Amniotic epithelial cell (primary cell): ENCODE measurements around the gene SHTN1.
A peak's percentile ranks its signal among the peaks of the same experiment; 100 is the strongest.

Experiments used
- DNase-seq: peaks from one replicate; pipeline ENCODE4 v3.0.0-alpha.2; 2010; ENCODE audit warnings: low read depth

The SHTN1 gene

GRCh38 chr10:116868722-116869121 lies 136.3 kb downstream of the SHTN1 start:
- DNase-seq = no peak

- DNase-seq = no peak
Observed at GRCh38 chr10:116868198-116868676, 136.8 kb downstream of the SHTN1 start.

- DNase-seq = peak; percentile 43
Observed at GRCh38 chr10:116866987-116867595, 137.9 kb downstream of the SHTN1 start.

- DNase-seq = no peak
Observed at GRCh38 chr10:116866066-116866465, 138.9 kb downstream of the SHTN1 start.

- DNase-seq = no peak
Observed at GRCh38 chr10:116864436-116864835, 140.6 kb downstream of the SHTN1 start.

GRCh38 chr10:116861796-116862195 lies 143.2 kb downstream of the SHTN1 start:
- no peak for DNase-seq

GRCh38 chr10:116857156-116857555 lies 147.8 kb downstream of the SHTN1 start:
- DNase-seq = no peak

- DNase-seq = no peak
Observed at GRCh38 chr10:116853701-116854100, 151.3 kb downstream of the SHTN1 start.

GRCh38 chr10:116853287-116853686 lies 151.7 kb downstream of the SHTN1 start:
- no peak for DNase-seq

- no peak for DNase-seq
Observed at GRCh38 chr10:116852246-116852645, 152.7 kb downstream of the SHTN1 start.

GRCh38 chr10:116850058-116850611 lies 154.9 kb downstream of the SHTN1 start:
- DNase-seq = no peak

GRCh38 chr10:116849248-116850057 lies 155.5 kb downstream of the SHTN1 start, which contains the start of gene ENO4:
TSS of gene ENO4 (plus strand) at chr10:116849499. CDS start at chr10:116849567, 68 bp downstream.
- peak; percentile 80 for DNase-seq

- no peak for DNase-seq
Observed at GRCh38 chr10:116848944-116849247, 156.1 kb downstream of the SHTN1 start.

- DNase-seq = peak; percentile 9
Observed at GRCh38 chr10:116848032-116848943, 156.7 kb downstream of the SHTN1 start.

GRCh38 chr10:116845823-116846222 lies 159.2 kb downstream of the SHTN1 start:
- no peak for DNase-seq

GRCh38 chr10:116840389-116841075 lies 164.5 kb downstream of the SHTN1 start:
- DNase-seq = no peak

- no peak for DNase-seq
Observed at GRCh38 chr10:116838143-116838725, 166.8 kb downstream of the SHTN1 start.

GRCh38 chr10:116836902-116837523 lies 168.0 kb downstream of the SHTN1 start:
- DNase-seq = no peak

- no peak for DNase-seq
Observed at GRCh38 chr10:116836083-116836482, 168.9 kb downstream of the SHTN1 start.

- no peak for DNase-seq
Observed at GRCh38 chr10:116835658-116836057, 169.3 kb downstream of the SHTN1 start.
